Umbilical cord (tissue), 2 donors: ENCODE results near the gene CTNND2. TPM values are rescaled to one million over a fixed set of nuclear protein-coding genes. Genes with fewer than 3 reads are reported as not detected.

ENCODE experiments used
- DNase-seq: peaks from one replicate; pipeline ENCODE4 v3.0.0-alpha.2; 2015; ENCODE audit warnings: low spot score
- total RNA-seq: library from RNA; depleted of rRNA; stranded (reverse); fragments of >200 nt; gene quantifications from one replicate; pipeline ENCODE4 v1.2.3, GENCODE V29; 2014; ENCODE audit warnings: low replicate concordance; ENCODE audit not compliant: insufficient read depth

CTNND2 gene
- total RNA-seq, 1 donor from 2014 or later: 8.7 TPM

DNA sequence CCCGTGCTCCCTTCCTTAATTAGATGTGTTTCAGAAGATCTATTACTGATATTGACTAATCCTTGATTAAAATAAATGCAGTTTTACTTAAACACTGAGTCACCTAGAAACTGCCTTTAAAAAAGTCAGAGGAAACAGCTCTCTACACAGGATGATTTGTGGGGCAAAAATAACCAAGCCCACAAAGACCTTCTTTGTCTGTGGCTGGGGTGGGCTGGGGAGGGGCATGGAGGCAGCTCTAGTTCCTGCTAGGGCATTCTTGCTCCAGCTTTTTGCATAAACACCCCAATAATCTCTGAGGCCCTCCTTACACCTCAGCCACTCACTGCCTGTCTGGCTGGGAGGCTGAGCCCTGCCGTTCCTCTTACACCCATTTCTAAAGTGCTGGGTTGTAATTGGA is 915.6 kb downstream of the CTNND2 start:
- no peak for DNase-seq

DNA sequence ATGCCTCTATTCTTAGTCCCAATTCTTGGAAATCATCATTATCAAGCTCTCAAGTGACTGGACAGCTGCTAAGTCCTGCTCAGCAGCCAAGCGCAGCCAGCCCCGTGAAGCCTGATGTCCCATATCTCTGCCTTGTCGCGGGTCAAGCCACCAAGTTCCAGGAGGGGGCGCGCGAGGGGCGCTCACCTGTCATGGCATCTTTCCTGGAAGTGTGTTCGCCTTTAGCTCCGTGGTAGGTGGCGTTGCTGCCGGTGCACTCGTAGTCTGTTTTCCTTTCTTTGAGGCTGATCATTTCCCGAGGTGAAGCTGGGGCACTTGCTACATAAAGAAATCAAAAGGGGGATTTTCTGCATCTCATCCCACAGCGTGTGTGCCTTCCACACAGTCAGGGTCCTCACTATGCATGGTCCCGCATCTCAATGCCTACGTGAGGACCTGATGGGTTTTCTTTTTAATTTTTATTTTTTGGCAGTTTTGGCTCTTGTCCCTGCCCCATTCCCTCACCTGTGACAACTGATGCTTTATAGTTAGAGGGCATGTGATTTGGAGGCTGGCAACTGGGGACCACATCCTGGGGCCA is 916.2 kb downstream of the CTNND2 start:
- peak; percentile 34 for DNase-seq

DNA sequence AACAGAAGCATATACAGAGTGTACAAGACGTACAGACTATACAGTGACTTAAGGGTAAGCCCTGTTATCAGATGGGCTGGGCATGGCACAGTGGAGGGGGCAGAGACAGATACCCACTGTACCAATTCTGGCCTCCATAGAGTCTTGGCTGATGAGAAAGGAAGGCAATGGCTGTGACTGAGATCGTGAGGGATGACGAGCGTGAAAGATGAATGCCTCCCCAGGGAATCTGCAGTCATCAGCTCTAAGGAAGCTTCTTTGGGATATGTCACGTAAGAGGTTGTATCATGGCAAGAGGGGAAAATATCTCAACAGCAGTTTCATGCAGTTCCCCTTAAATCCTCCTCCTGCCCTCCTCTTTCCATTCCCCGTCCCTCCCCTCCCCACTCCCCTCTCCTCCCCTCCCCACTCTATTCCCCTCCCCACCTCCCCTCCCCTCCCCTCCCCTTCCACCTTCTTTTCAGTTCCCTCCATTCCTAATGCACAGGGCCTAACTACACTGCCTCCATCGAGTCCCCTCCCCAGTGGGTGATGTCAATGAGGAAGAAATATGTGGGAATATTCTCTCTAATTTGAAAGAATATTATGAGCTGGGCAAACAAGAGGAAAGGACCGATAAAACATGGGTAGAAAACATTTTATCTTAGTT is 916.8 kb downstream of the CTNND2 start:
- DNase-seq: no peak

DNA sequence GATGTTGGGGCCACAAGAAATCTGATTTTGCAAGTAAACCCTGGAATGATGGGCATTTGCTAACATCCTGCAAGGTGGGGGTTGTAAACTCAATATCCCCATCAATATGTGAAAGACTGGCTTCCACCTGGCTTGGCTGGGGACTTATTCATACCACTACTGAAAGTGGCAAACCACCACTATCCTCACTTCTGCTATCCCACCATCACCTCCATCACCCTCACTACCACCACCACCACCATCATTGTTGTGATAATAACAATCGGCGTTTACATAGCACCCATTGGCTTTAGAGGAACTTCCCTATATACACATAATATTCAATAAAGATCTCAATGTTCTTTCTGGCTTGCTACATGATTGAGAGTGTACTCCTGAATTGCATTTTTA is 918.5 kb downstream of the CTNND2 start:
- DNase-seq: no peak

DNA sequence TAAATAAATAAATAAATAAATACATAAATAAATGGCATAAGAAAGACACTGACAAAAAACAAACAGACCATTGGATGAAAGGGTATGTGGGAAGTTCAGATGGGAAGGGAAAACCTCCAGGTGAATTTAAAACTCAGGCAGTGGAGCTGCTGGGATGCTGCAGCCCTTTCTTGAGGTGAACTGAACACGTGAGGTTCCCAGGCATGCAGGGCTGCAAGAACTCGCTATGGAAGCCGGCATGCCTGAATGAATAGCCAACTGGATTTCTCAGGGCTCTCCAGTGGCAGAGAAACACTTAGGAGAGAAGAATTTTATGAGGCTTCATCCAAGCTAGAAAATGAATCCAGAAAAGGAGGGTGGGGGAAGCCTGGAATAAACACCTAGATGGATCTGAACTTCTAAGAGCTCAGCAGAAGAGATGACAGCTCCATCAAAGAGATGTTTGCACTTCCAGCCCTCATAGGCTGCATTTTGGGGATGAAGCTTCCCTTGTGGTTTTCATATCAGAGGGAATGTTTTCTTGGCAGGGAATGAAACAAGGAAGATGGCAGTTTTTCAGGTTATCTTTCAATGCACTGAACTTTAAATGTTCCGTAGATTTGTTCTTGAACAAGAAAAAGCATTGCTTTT is 919.0 kb downstream of the CTNND2 start:
- peak; percentile 51 for DNase-seq

DNA sequence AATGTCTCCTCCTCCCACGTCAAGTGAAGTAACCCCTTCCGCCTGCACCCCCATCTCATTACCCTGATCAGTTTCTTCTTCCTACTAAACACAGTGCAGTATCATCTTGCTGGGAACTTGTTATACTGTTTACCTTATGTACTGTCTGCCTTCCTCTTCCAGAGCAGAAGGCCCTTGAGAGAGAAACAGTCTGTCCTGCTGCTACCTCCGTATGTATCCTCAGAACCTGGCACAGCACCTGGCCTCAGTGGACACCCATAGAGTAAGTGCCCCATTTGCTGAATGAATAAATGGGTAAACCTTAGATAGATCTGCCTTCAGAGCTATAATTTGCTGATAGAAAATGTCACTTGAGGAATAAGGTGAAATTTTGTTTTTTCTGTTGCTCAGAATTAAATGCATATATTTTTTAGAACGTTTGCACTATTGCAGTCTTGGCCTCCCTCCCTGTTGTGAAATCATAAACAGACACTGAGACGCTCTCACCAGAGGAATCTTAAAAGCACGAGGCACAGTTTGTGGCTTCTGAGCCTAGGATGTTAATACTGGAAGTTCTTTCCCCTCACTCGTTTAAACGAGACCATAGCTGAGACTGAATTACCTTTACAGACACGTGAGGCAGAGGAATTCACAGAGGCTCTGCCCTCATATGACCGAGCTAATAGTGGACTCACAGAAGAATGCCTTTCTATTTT is 920.1 kb downstream of the CTNND2 start:
- DNase-seq: peak; percentile 25

- peak; percentile 14 for DNase-seq
Measured at GRCh38 chr5:10982626-10983025, 921.6 kb downstream of the CTNND2 start.

DNA sequence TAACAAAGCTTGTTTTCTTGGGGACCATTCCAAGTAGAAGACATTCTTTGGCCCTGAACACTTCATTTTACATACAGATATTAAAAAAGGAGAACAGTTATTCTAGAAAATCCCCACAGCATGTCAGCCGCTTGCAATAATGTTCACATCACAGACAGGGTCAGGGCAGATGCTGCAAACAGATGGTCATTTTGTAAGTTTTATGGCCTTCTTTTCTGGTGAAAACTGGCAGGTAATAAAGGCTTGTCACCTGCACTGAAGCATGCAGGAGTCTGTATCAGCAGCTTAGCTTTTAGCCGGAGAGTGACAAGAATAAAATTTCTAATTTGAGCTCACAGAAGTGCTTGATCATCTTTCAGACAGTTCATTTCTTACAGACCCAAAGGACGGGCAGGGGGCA is 922.3 kb downstream of the CTNND2 start:
- DNase-seq: no peak

- DNase-seq: no peak
Measured at GRCh38 chr5:10977011-10977410, 927.2 kb downstream of the CTNND2 start.

- no peak for DNase-seq
Measured at GRCh38 chr5:10975945-10976344, 928.3 kb downstream of the CTNND2 start.

GRCh38 chr5:10974850-10975249 is 929.4 kb downstream of the CTNND2 start:
- DNase-seq: no peak

DNA sequence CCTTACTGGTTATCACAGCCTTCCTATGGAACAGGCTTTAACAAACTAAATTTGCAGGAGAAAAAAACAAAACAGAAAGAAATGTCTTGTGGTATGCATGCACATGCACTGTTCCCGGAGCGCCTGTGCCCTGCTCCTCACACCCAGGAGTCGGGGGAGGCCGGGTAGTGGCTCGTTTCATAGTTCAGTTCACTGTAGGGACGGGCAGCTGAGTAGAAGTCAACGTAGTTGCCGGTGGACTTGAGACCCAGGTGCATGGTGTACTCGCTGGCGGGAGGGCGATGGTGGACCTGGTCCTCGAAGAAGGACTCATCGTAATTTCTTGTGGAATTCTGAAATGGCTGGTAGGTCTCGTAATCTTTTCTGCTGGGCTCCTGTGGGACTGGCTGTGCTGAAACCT is 930.9 kb downstream of the CTNND2 start:
- DNase-seq: no peak

DNA sequence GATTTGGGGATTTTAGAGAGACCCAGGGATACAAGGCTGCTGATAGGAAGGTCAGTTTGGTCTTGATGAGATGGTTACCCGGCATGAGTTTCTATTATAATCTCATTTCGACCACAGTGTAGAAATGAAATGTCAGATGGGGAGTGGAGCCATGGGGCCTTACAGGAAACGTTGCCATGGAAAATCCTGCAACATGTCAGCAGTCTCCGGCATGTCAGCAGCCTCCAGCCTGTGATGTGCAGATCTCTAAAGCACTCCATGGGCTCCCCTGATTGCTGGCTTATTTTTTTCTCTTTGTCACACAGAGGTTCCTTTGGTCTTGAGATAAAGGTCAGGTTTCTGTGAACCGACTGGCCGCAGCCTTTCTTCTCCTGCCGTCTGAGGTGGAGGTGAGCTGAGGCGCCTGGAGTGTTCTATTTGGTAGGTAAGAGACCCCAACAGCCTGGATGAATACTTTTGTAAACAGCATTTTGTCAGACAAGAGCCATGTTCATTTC is 934.5 kb downstream of the CTNND2 start:
- no peak for DNase-seq

- DNase-seq: no peak
Measured at GRCh38 chr5:10964806-10965205, 939.4 kb downstream of the CTNND2 start.

DNA sequence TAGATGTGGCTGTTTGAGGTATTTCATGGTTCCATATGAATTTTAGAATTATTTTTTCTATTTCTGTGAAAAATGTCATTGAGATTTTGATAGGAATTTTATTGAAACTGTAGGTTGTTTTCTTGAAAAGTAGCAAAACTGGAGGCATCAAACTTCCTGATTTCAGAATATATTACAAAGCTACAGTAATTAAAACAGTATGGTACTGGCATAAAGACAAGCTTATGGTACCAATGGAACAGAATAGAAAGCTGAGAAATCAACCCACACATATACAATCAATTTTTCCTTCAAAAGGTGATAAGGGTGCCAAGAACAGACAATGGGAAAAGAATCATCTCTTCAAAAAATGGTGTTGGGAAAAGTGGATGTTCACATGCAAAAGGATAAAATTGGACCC is 945.5 kb downstream of the CTNND2 start:
- DNase-seq: no peak

GRCh38 chr5:10949856-10950630 is 954.2 kb downstream of the CTNND2 start:
- no peak for DNase-seq

DNA sequence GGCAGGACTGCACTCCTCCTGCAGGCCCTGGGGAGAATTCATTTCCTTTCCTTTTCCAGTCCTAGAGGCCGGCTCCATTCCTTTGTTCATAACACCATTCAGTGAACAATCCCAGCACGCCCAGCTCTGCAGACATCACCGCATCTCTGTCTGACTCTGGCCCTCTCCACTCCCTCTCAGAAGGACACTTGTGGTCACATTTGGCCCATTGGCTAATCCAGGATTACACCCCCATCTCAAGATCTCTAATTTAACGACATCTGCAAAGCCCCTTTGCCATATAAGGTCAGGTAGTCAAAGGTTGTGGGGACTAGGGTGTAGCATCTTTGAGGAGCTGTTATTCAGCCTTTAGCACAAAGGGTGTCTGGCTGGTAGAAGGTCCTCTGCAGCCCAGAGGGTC is 958.2 kb downstream of the CTNND2 start:
- no peak for DNase-seq

GRCh38 chr5:10941900-10942299 is 962.3 kb downstream of the CTNND2 start:
- no peak for DNase-seq

- DNase-seq: peak; percentile 2
Measured at GRCh38 chr5:10936081-10936855, 968.0 kb downstream of the CTNND2 start.

GRCh38 chr5:10935536-10935935 is 968.7 kb downstream of the CTNND2 start:
- DNase-seq: no peak

- no peak for DNase-seq
Measured at GRCh38 chr5:10934783-10935355, 969.4 kb downstream of the CTNND2 start.
